Sigmoid colon (tissue), 7 donors: ENCODE results near the gene SERTAD1. TPM values are rescaled to one million over a fixed set of nuclear protein-coding genes. Genes with fewer than 3 reads are reported as not detected.
A peak's percentile ranks its signal among the peaks of the same experiment; 100 is the strongest.
"Not testable (repeated sequence)": the region's sequence is repeated elsewhere in the genome, so short reads cannot be mapped to it uniquely, and the experiment has no call there.

Experiments
- DNase-seq: peaks from one replicate; pipeline ENCODE4 v3.0.0-alpha.2; 2019
- H3K27ac ChIP-seq, 4 donors: fragments of 200-600 bp; sonication (generic); one replicate each; pipeline ENCODE4 v1.5.1; 2016 to 2019; ENCODE audit warnings: mild to moderate bottlenecking in 1 of 4
- H3K27me3 ChIP-seq, 3 donors: fragments of 200-600 bp; sonication (generic); one replicate each; pipeline ENCODE4 v1.5.1; 2019; ENCODE audit warnings: mild to moderate bottlenecking in 1 of 3
- H3K36me3 ChIP-seq, 4 donors: fragments of 200-600 bp; sonication (generic); one replicate each; pipeline ENCODE4 v1.5.1; 2016 to 2019
- H3K4me1 ChIP-seq, 4 donors: fragments of 200-600 bp; sonication (generic); one replicate each; pipeline ENCODE4 v1.5.1; 2017 to 2019
- H3K4me3 ChIP-seq, 4 donors: fragments of 200-600 bp; sonication (generic); one replicate each; pipeline ENCODE4 v1.5.1; 2017 to 2019; ENCODE audit warnings: mild to moderate bottlenecking in 2 of 4, moderate library complexity in 1 of 4
- H3K9me3 ChIP-seq, 4 donors: fragments of 200-600 bp in 3 of 4; sonication (generic) in 3 of 4; one replicate each; pipeline versions ENCODE4 v1.5.1 to v1.6.1; 2013 to 2019
- EP300 ChIP-seq, 4 donors: sonication (generic); formaldehyde crosslinking; IDR thresholded peaks; one replicate each; pipeline ENCODE4 v1.6.1; 2017; ENCODE audit warnings: antibody characterized with exemption in 4 of 4
- POLR2A ChIP-seq, 2 donors: fragments of 450-650 bp; IDR thresholded peaks; one replicate each; pipeline ENCODE4 v1.6.1; 2016; ENCODE audit warnings: antibody characterized with exemption in 2 of 2, mild to moderate bottlenecking in 2 of 2, moderate library complexity in 2 of 2
- POLR2AphosphoS5 ChIP-seq, 4 donors: sonication (generic); formaldehyde crosslinking; IDR thresholded peaks; one replicate each; pipeline ENCODE4 v1.6.1; 2017; ENCODE audit warnings: antibody characterized with exemption in 4 of 4
- WGBS, 2 donors: extraction: QIAGEN DNeasy Blood & Tissue Kit; methylation state at CpG; one replicate each; pipeline ENCODE4 v1.1.7; 2013; 5-methylcytosine and 5-hydroxymethylcytosine counted together
- intact Hi-C: fragments of 100-400 bp; cut with DNase I; formaldehyde crosslinking; loops from one replicate; pipeline ENCODE4 v1.15.1; 2023
- polyA plus RNA-seq, 3 donors: library from polyadenylated mRNA; stranded (reverse); fragments of 200-250 nt; gene quantifications; one replicate each; pipeline ENCODE4 v1.2.3, GENCODE V29; 2013
- total RNA-seq, 4 donors: library from RNA; depleted of rRNA; stranded (reverse); fragments of >200 nt; gene quantifications; one replicate each; pipeline ENCODE4 v1.1.0, GENCODE V29; 2016
- TF ChIP-seq, protein P1 (sequence below), 4 experiments: fragments of 450-650 bp in 3 of 4; fragments of 200-600 bp in 1 of 4; IDR thresholded peaks; one replicate each; pipeline ENCODE4 v1.5.1; 2016 to 2019; ENCODE audit warnings: antibody characterized with exemption in 4 of 4, mild to moderate bottlenecking in 3 of 4, moderate library complexity in 2 of 4
- donor health status: healthy with polysubstance abuse.
- donor health status: Bipolar disorder and iron deficiency.
- donor health status: healthy.

Gene SERTAD1
- total and polyA plus RNA-seq, 7 donors = 10.2 to 44.4 (median 18.6) TPM

DNA sequence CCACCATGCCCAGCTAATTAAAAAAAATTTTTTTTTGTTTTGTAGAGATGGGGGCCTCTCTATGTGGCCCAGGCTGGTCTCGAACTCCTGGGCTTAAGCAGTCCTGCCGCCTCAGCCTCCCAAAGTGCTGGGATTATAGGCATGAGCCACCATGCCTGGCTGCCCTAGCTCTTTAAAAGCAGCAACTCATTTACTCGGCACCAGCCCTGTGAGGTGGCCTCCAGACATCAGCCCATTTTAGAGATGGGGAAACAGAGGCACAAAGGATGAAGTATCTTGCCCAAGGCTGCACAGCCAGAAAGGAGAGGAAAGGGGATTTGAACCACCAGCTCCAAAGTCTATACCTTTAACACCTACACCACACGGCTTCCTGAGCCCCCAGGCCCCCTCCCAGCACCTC is 12.9 kb downstream of the SERTAD1 start:
- intact Hi-C loops = loop anchor here (5.0 kb wide), 1 partner anchor 34 kb away; no protein-coding TSS in a partner anchor
- H3K27ac ChIP-seq = no peak overlapping the region
- no peak for DNase-seq
- TF ChIP-seq EP300 (IDR thresholded peaks at IDR 0.05) (no peak), POLR2A (IDR thresholded peaks at IDR 0.05) (no peak), POLR2AphosphoS5 (IDR thresholded peaks at IDR 0.05) (no peak)
- TF ChIP-seq, protein P1, sequence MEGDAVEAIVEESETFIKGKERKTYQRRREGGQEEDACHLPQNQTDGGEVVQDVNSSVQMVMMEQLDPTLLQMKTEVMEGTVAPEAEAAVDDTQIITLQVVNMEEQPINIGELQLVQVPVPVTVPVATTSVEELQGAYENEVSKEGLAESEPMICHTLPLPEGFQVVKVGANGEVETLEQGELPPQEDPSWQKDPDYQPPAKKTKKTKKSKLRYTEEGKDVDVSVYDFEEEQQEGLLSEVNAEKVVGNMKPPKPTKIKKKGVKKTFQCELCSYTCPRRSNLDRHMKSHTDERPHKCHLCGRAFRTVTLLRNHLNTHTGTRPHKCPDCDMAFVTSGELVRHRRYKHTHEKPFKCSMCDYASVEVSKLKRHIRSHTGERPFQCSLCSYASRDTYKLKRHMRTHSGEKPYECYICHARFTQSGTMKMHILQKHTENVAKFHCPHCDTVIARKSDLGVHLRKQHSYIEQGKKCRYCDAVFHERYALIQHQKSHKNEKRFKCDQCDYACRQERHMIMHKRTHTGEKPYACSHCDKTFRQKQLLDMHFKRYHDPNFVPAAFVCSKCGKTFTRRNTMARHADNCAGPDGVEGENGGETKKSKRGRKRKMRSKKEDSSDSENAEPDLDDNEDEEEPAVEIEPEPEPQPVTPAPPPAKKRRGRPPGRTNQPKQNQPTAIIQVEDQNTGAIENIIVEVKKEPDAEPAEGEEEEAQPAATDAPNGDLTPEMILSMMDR (IDR thresholded peaks at IDR 0.05) = no peak
- peaks cover 0 to 10% (median 5%) of the 10 kb centered on the region in 4 donors for H3K4me1 ChIP-seq
- H3K9me3 ChIP-seq = no peaks in the 10 kb centered on the region
- no peaks in the 10 kb centered on the region for H3K27me3 ChIP-seq
- WGBS, 2 donors = 75 to 79% methylated on average over 4 of the region's 4 CpGs
- no peak overlapping the region for H3K4me3 ChIP-seq
- no peaks in the 10 kb centered on the region for H3K36me3 ChIP-seq

DNA sequence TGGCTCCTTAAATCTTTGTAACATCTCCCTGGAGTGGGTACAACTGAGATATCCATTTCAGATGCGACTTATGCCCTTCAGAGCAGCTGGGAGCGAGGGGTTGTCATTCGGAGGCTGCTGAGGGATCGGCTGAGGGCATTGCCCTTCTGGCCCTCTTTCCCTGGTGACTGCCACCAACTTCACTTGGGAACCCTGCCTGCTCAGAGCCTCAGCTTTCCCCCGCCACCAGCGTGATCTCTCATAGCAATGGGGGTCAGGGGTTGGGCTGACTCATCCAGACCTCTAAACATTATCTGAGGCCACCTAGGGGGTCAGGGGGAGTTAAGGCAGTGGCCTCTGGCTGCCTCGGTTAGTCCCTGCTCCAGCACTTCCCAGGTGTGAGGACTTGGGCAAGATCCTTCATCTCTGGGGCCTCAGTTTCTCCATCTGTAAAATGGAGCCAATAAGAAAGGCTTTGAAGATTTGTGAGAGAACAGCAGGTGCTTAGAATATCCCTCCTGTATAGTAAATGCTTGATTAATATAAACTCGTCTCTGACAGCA is 13.8 kb downstream of the SERTAD1 start:
- Histone ChIP-seq H3K9me3 (no peaks in the 10 kb centered on the region), H3K4me1 (peaks cover 0 to 10% (median 5%) of the 10 kb centered on the region in 4 donors), H3K36me3 (no peaks in the 10 kb centered on the region), H3K27ac (peak overlapping the region in 2 of 4 donors; percentile 31 to 69), H3K4me3 (no peak overlapping the region), H3K27me3 (no peaks in the 10 kb centered on the region)
- TF ChIP-seq POLR2AphosphoS5 (IDR thresholded peaks at IDR 0.05) = no peak
- TF ChIP-seq, protein P1 (IDR thresholded peaks at IDR 0.05) = no peak
- no peak for TF ChIP-seq EP300 (IDR thresholded peaks at IDR 0.05)
- DNase-seq = no peak
- intact Hi-C loops = loop anchor here (5.0 kb wide), 1 partner anchor 35 kb away; no protein-coding TSS in a partner anchor
- WGBS, 2 donors = 73 to 85% methylated on average over 8 of the region's 8 CpGs

DNA sequence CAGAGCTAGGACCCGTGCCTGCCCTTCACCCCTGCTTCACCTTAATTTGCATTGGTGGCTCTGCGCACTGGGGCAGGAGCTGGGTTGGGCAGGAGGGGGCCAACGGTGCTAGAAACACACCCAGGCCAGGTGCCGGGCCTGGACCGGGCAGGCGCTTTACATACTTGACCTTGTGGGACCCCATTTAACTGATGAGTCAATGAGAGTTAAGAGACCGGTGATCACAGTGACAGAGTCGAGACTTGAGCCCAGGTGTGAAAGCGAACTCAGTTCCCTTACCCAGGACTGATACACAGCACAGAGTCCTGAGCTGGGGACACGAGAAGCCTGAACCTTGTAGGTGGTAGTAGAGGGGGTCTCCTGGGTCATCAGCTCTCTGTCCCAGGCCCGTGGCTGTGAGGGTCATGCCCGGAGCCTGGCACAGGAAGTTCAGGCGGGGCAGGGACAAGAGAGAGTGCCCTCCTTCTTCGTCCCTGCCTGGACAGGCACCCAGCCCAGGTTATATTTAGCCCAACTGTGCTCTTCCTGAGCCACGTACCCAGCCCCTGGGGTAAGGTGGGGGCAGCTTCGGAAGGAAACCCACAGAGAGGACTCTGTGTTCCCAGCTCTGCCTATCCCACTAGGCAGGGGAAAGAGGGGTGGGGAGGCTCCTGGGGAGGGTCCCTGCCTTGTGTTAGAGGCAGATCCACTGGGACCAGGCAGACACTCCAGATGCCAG is 14.5 kb downstream of the SERTAD1 start:
- H3K9me3 ChIP-seq = no peaks in the 10 kb centered on the region

DNA sequence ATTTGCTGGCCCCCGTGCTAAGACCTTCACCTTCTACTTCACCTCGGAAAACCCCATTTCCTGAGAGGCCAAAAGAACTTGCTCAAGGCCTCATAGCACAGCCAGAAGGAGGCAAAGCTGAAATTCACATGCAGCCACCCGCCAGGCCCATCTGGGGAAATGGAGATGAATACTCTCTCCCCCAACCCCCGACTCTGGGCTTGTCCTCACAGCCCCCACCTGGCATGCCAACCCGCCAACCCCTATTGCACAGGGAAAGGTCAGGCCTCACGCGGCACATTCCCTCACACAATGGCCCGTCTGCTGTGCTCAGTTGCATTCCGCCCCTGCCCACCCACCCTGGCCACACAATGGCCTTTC is 15.8 kb downstream of the SERTAD1 start:
- intact Hi-C loops = loop anchor here (5.0 kb wide), 1 partner anchor 37 kb away; no protein-coding TSS in a partner anchor
- DNase-seq = no peak
- 72 to 78% methylated on average over 9 of the region's 9 CpGs for WGBS, 2 donors

More for the DNA sequence above, 14.5 kb downstream of the SERTAD1 start:
- Histone ChIP-seq H3K36me3 (no peaks in the 10 kb centered on the region), H3K27ac (peak overlapping the region in 2 of 4 donors; percentile 31 to 69), H3K27me3 (no peaks in the 10 kb centered on the region), H3K4me3 (no peak overlapping the region), H3K4me1 (peaks cover 0 to 10% (median 5%) of the 10 kb centered on the region in 4 donors)
- WGBS, 2 donors = 52 to 54% methylated on average over 16 of the region's 16 CpGs
- DNase-seq = no peak
- intact Hi-C loops = loop anchor here (5.0 kb wide), 1 partner anchor 36 kb away; no protein-coding TSS in a partner anchor
- peak in 1 of 4 donors; percentile 26 for TF ChIP-seq POLR2AphosphoS5 (IDR thresholded peaks at IDR 0.05)
- no peak for TF ChIP-seq EP300 (IDR thresholded peaks at IDR 0.05)

DNA sequence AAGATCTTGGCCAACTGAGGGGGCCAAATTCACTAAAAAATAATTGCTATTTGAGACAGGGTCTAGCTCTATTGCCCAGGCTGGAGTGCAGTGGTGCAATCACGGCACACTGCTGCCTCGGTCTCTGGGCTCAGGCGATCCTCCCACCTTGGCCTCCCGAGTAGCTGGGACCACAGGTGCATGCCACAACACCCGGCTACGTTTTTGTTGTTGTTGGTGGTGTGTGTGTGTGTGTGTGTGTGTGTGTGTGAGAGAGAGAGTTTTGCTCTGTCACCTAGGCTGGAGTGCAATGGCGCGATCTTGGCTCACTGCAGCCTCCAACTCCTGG is 17.2 kb downstream of the SERTAD1 start:
- H3K27ac ChIP-seq, DNase-seq, H3K27me3 ChIP-seq, intact Hi-C loops, H3K9me3 ChIP-seq, H3K36me3 ChIP-seq, H3K4me3 ChIP-seq: not testable (repeated sequence)
- H3K4me1 ChIP-seq = peaks cover 0 to 16% (median 14%) of the 10 kb centered on the region in 4 donors
- 85 to 89% methylated on average over 8 of the region's 8 CpGs for whole genome bisulfite sequencing, 2 donors

More for the DNA sequence above, 15.8 kb downstream of the SERTAD1 start:
- H3K36me3 ChIP-seq = no peaks in the 10 kb centered on the region
- H3K27ac ChIP-seq = no peak overlapping the region
- no peaks in the 10 kb centered on the region for H3K27me3 ChIP-seq
- no peak overlapping the region for H3K4me3 ChIP-seq
- peaks cover 0 to 10% (median 6%) of the 10 kb centered on the region in 4 donors for H3K4me1 ChIP-seq
- no peaks in the 10 kb centered on the region for H3K9me3 ChIP-seq
- TF ChIP-seq, protein P1 (IDR thresholded peaks at IDR 0.05) = no peak
- TF ChIP-seq POLR2A (IDR thresholded peaks at IDR 0.05) (no peak), POLR2AphosphoS5 (IDR thresholded peaks at IDR 0.05) (no peak), EP300 (IDR thresholded peaks at IDR 0.05) (no peak)
